ENCODE measurements around the gene MACC1.
"Not testable (repeated sequence)": the region's sequence is repeated elsewhere in the genome, so short reads cannot be mapped to it uniquely, and the experiment has no call there.

Gene MACC1

DNA sequence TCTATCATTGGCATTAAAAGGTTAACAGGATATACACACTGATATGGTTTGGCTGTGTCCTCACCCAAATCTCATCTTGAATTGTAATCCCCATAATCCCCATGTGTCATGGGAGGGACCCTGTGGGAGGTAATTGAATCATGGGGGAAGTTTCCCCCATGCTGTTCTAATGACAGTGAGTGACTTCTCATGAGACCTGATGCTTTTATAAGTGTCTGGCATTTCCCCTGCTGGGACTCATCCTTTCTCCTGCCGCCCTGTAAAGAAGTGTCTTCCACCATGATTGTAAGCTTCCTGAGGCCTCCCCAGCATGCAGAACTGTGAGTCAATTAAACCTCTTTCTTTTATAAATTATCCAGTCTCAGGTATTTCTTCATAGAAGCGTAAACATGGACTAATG lies 9.4 kb downstream of the MACC1 start:
- not testable (repeated sequence) for DNase-seq (ENCODE audit: low read depth)

GRCh38 chr7:20206104-20206896 lies 10.9 kb downstream of the MACC1 start:
- DNase-seq (ENCODE audit: low read depth): no peak

GRCh38 chr7:20203316-20203715 lies 13.9 kb downstream of the MACC1 start:
- no peak for DNase-seq (ENCODE audit: low read depth)

- DNase-seq (ENCODE audit: low read depth): no peak
These were observed 15.8 kb downstream of the MACC1 start for GRCh38 chr7:20201380-20201779.

DNA sequence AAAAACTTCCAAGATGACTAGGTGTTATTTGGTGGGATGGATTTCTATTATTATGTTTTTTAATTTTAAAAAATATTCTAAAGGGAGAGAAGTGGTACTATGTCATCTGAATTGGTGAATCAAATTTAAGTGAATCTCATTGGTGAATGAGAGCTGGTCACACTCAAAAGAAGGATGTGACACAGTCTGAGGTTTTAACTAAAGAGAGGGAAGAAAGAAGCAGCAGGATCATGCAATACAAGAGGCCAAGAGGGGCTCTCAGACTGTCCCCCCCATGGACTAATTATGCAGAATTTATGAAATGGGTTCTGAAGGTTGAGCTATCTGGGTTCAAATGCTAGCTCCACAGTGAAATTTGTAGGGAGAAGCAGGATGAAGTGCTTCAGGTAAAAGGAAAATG lies 16.2 kb downstream of the MACC1 start:
- no peak for DNase-seq (ENCODE audit: low read depth)

DNA sequence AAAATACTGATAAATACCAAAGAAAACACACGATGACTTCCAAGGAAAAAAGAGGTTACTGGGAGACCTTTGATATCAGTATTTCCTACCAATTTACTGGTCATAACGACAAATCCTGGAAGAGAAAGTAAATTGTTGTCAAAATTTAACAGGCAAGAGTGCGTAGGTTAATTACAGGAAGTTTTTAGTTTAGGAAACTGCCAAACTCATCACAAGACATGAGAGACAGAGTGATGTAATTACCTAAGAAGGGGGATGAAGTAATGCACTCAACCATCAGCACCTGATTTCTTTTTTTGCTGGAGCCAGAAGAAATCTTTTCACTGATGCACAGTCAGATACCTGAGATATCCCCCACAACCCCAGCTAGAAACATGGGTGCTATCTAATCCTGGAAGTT lies 16.8 kb downstream of the MACC1 start:
- no peak for DNase-seq (ENCODE audit: low read depth)

DNA sequence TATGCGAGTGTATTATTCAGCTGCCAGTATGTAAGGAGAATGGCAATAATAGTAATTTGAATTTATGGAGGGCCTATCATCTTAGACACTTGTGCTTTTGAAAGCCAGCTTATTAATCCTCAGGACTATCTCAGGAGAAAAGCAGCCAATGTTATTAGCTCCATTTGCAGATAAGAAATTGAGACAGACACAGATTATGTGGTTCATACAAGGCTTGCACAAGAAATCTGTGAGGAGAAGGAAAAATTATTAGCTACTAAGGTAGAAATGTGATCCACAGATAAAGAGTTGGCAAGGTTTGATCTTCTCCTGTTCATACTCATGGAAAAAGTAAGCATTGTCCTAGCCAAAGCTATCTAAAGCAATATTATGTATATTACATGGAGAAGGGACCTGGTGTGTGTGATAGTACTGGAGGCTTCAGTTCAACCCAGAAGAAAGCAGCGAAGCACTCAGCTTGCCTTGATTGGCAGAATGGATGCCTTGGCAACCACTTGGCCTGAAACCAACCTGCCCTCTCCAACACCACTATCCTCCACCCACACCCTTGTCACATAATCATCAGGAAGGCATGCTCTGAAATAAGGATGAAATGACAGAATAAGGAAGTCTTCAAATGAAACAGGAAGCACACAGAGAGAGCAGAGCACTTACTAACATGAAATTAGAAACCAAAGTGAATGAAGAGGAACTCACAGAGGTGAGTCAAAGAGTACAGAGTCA lies 18.0 kb downstream of the MACC1 start:
- no peak for DNase-seq (ENCODE audit: low read depth)

DNA sequence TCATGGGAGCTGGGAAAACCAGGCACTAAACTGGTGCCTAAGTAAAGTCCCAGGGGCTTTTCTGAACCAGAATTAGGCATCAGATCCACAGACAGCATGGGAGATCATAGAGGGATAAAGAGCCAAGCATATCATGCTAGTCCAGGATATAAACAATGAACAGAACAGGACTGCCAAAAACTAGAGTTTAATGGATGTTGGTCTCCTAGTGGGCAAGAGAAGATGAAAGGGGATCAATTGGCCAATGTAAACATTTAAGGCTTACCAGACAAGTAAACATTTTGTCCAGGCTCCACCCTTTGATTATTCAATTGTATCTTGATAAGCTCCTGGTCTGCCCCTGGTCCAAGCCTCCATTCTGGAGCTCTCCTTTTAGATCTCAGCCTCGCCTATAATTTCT lies 18.9 kb downstream of the MACC1 start:
- DNase-seq (ENCODE audit: low read depth): no peak

- no peak for DNase-seq (ENCODE audit: low read depth)
These were observed 19.3 kb downstream of the MACC1 start for GRCh38 chr7:20197837-20198236.

- DNase-seq (ENCODE audit: low read depth): no peak
These were observed 19.9 kb downstream of the MACC1 start for GRCh38 chr7:20197125-20197748.

GRCh38 chr7:20194343-20194995 lies 22.7 kb downstream of the MACC1 start:
- DNase-seq (ENCODE audit: low read depth): no peak

DNA sequence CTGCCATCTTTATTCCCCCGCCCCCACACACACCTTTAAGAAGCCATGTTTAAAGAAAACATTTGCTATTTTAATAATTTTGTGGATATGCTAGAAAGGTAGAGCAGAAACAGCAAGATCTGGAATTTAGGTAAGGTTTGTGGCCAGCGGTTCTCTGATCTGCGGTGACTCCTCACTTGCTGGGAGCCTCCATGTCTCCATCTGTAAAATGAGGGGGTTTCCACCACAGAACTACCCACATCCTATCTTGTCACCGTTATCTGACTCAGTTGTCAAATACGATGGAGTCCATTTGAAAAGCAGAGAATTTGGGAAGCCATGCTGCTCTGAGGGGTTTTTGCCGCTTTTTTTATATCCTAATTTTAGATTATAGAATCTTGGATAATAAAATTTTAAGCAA lies 23.3 kb downstream of the MACC1 start:
- DNase-seq (ENCODE audit: low read depth): no peak

GRCh38 chr7:20193242-20193777 lies 23.9 kb downstream of the MACC1 start:
- no peak for DNase-seq (ENCODE audit: low read depth)

GRCh38 chr7:20191391-20191869 lies 25.8 kb downstream of the MACC1 start:
- DNase-seq (ENCODE audit: low read depth): no peak

- no peak for DNase-seq (ENCODE audit: low read depth)
These were observed 26.4 kb downstream of the MACC1 start for GRCh38 chr7:20190560-20191390.

GRCh38 chr7:20189852-20190251 lies 27.3 kb downstream of the MACC1 start:
- no peak for DNase-seq (ENCODE audit: low read depth)

DNA sequence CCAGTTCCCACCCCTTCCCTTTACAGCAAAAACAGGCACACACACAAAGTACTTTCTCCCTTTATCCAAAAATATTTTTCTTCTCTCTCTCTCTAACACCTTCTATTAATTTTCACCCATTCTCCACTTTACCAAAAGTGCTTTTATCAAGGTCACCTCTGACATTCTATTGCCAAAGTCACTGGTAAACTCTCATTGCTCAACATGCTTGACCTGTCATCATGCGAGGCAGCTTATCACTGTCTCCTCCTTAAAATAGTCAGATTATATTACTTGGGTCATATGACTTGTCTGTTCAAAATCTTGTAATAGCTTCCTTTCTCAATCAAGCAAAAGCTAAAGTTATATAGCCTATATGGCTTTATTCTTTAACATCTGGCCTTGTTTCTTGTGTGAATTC lies 28.6 kb downstream of the MACC1 start:
- no peak for DNase-seq (ENCODE audit: low read depth)

DNA sequence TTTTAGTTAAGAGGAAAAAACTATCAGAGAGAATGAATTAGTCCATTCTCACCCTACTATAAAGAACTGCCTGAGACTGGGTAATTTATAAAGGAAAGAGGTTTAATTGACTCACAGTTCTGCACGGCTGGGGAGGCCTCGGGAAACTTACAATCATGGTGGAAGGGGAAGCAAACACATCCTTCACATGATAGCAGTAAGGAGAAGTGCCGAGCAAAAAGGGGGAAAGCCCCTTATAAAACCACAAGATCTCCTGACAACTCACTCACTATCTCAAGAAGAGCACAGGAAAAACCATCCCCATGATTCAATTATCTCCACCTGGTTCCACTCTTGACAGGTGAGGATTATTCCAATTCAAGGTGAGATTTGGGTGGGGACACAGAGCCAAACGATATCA lies 29.3 kb downstream of the MACC1 start:
- not testable (repeated sequence) for DNase-seq (ENCODE audit: low read depth)

DNA sequence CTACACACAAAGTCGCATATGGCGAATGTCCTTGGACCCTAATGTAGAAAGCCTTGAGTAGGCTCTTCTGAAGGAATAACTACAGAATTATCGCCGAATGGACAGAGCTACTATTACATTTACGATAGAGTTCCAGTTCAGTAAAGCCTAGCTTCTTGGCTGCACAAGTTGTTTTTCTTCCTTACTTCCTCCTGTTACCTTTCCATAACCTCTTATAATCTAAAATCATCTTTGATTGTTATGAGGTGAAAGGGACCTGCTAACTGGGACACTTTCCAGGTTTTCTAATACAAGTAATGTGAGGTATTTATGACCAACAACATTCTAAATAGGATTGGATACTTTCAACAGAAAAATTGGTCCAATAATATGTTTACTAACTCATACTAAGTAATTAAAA lies 31.2 kb downstream of the MACC1 start:
- DNase-seq (ENCODE audit: low read depth): no peak

DNA sequence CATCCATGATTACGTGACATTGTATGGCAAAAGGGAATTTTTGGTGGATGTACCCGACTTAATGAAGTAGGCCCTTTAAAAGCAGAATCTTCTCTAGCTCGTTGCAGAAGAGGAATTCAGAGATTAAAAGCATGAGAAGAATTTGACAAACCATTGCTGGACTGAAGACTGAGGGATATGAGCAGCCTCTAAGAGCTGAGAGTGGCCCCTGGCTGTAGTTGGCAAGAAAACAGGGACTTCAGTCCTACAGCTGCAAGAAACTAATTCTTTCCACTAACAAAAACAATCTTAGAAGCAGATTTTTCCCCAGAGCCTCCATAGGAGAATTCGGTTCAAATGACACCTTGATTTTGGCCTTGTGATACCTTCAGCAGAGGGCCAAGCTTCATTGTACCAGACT lies 34.1 kb downstream of the MACC1 start:
- DNase-seq (ENCODE audit: low read depth): no peak

- DNase-seq (ENCODE audit: low read depth): no peak
These were observed 40.5 kb downstream of the MACC1 start for GRCh38 chr7:20176578-20177242.

Data from fibroblast of the conjunctiva (primary cell).